ENCODE measurements around the gene TAMM41.
A peak's percentile ranks its signal among the peaks of the same experiment; 100 is the strongest.
"Not testable (repeated sequence)": the region's sequence is repeated elsewhere in the genome, so short reads cannot be mapped to it uniquely, and the experiment has no call there.

Gene TAMM41

DNA sequence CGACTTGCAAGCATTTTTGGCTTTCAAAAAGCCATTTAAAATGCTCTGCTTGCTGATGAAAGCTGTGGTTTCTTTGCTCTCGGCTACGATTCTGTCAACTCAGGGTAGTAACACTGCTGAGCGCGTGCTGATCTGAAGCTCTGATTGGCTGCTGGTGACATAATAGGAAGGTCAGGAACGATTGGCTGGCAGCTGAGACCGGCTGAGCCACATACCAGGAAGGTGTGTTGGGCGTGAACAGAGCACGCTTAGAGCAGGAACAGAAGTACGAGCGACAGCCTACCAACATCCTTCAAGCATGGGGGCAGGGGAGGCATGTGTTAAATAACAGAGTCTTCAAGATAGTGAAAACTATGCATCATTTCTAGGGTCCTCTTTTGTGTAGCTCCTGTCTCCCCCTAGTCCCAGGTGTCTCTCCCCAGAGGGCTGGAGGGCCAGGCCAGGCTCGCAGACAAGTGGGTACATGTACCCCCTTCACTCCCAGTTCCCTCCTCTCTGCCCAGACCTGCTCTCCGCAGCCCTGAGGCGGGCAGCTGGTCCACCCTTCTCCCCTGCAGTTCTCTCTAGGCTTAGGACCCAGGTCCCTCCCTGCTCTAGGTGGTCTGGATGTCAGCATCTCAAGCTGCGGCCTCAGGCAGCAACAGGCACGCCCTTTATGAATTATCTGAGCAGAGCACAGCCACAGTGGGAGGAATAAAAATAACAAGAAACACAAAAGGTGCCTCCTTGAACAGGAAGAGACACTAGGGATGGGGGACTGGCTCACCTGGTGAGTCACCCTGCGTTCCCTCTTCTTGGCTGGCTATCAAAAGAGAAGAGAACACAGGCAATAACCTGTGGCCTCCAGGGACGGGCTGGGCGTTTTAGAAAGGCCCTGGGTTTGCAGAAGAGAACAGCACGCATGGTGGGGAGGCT, 76.0 kb downstream of the TAMM41 start:
- intact Hi-C loops (cut with micrococcal nuclease): no loop called here
- peaks cover 6% of the 10 kb centered on the region for H3K27me3 Mint-ChIP-seq

DNA sequence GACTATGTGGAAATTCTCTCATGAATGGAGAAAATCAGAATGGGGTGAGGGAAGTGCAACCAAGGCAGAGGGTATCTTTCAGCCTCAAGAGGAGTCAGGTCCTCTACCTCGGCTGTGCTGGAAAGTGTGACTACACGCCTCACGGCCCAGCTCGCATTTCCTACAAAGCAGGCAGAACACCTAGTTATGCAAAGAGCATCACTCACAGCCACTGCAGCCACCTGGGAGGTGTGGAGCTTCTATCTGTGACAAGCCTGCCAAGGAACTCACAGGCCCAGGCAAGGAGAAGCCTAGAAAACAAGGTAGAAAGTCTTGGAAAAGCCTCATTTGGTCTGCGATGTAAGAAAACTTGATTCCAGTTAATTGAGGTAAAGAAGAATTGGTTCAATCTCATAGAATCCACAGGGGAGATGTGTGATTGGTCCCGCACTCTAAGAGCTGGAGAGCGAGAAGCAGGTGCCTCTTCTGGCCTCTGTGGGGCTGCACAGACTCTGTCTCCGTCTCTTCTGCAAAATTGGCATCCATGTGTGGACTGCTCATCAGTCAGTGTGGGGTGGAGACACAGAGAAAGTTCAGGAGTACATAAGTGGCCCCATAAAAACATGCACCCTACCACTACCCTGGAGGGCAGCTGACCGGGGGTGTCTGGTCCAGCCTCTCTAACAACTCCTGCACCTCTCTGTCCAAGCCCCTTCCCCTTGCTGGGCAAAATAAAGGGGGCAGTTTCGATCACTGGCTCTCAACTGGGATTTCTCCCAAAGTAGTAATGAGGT, 76.8 kb downstream of the TAMM41 start:
- no peaks in the 10 kb centered on the region for H3K9me3 Mint-ChIP-seq
- H3K27me3 Mint-ChIP-seq: peaks cover 6% of the 10 kb centered on the region
- H3K36me3 Mint-ChIP-seq (ENCODE audit: low read depth): no peaks in the 10 kb centered on the region
- H3K4me1 Mint-ChIP-seq (ENCODE audit: low read depth): peaks cover 11% of the 10 kb centered on the region
- no peak overlapping the region for H3K4me3 Mint-ChIP-seq
- intact Hi-C loops (cut with micrococcal nuclease): no loop called here
- no peak overlapping the region for H3K27ac Mint-ChIP-seq

More for the DNA sequence above, 76.0 kb downstream of the TAMM41 start:
- Mint-ChIP-seq H3K4me1 (ENCODE audit: low read depth) (peaks cover 11% of the 10 kb centered on the region), H3K27ac (no peak overlapping the region), H3K9me3 (no peaks in the 10 kb centered on the region), H3K36me3 (ENCODE audit: low read depth) (no peaks in the 10 kb centered on the region), H3K4me3 (peak overlapping the region; percentile 4)

DNA sequence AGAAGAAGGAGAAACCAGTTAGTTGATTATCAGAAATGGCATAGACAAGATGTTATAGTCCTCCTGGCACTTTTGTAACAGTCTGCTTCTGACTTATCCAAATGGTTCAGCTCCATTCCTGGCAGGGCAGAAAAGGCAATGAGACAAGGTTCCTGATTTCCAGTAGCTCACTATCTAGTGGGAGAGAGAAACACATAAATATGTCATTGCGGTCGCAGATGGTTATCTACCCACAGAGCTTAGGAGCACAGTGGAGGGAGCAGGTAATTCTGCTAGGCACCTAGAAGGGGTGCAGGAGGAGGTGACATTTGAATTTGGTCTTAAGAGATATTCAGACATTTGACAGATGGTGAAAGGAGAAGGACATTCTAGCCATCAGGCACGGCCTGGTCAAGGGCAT, 78.1 kb downstream of the TAMM41 start:
- peaks cover 11% of the 10 kb centered on the region for H3K4me1 Mint-ChIP-seq (ENCODE audit: low read depth)
- H3K27ac Mint-ChIP-seq: no peak overlapping the region
- H3K36me3 Mint-ChIP-seq (ENCODE audit: low read depth): no peaks in the 10 kb centered on the region

DNA sequence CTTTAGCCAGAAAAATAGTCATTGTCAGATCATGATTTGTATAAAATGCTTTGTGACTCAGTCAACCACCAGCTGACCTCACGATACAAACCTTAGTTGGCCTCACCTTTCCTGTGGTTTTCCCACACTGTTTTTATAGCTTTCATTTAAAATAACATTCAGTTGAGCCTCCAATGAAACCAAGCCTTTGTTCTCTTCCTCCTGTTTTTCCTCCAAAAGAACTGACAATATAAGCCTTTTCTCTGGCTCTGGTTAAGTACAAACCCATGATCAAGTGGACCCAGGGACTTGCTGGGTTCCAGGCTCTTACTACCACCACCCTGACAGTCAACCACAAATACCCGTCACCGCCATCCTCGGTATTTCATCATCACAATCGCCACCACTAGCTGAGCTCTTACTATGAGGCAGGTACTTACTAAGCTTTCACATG, 81.7 kb downstream of the TAMM41 start:
- Mint-ChIP-seq H3K27me3 (no peaks in the 10 kb centered on the region), H3K4me3 (no peak overlapping the region), H3K4me1 (ENCODE audit: low read depth) (no peaks in the 10 kb centered on the region), H3K36me3 (ENCODE audit: low read depth) (no peaks in the 10 kb centered on the region), H3K9me3 (no peaks in the 10 kb centered on the region), H3K27ac (no peak overlapping the region)
- intact Hi-C loops (cut with micrococcal nuclease): no loop called here

More for the DNA sequence above, 78.1 kb downstream of the TAMM41 start:
- Mint-ChIP-seq H3K27me3 (peaks cover 6% of the 10 kb centered on the region), H3K9me3 (no peaks in the 10 kb centered on the region), H3K4me3 (no peak overlapping the region)
- intact Hi-C loops (cut with micrococcal nuclease): no loop called here

DNA sequence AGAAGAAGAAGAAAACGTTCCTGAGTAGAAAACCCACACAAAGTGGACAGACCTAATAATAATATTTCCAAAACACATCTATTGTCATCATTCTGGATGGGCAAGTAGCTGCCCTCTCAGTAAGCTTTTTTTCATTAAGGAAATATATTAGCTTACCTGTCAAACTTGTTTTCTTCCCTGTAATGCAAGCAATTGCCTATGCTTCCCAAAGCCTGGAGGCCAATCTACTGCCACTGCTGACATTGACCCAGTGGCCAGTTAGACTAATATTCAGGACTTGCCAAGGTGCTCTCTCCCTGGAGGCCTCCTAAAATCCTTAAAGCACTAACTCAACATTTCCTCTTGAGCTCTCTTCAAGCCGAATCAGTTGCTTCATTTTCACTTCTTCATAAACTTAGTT, 86.7 kb downstream of the TAMM41 start:
- no peak overlapping the region for H3K27ac Mint-ChIP-seq
- H3K9me3 Mint-ChIP-seq: no peaks in the 10 kb centered on the region
- H3K36me3 Mint-ChIP-seq (ENCODE audit: low read depth): no peaks in the 10 kb centered on the region
- no peak overlapping the region for H3K4me3 Mint-ChIP-seq
- intact Hi-C loops (cut with micrococcal nuclease): no loop called here
- no peaks in the 10 kb centered on the region for H3K4me1 Mint-ChIP-seq (ENCODE audit: low read depth)
- H3K27me3 Mint-ChIP-seq: no peaks in the 10 kb centered on the region

DNA sequence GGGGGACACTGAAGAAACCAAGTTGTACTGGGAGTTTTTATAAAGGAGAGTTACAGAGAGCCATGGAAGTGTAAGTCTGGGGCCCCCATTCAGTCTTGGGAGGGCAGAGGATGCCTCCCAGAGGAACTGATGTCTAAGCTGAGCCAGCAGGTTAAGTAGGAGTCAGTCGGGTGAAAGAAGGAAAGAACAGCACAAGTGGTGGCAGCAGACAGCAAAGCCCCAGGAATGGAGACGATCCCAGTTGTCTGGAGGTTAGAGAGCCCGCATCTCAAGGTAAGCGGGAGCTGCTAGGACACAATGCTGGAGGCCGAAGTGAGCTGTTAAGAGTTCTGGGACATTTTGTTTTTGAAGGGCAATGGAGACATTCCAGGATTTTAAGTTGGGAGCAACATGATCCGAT, 88.8 kb downstream of the TAMM41 start:
- H3K36me3 Mint-ChIP-seq (ENCODE audit: low read depth): no peaks in the 10 kb centered on the region
- H3K9me3 Mint-ChIP-seq: no peaks in the 10 kb centered on the region
- intact Hi-C loops (cut with micrococcal nuclease): no loop called here
- H3K27me3 Mint-ChIP-seq: no peaks in the 10 kb centered on the region
- H3K27ac Mint-ChIP-seq: no peak overlapping the region
- H3K4me1 Mint-ChIP-seq (ENCODE audit: low read depth): no peaks in the 10 kb centered on the region
- no peak overlapping the region for H3K4me3 Mint-ChIP-seq

DNA sequence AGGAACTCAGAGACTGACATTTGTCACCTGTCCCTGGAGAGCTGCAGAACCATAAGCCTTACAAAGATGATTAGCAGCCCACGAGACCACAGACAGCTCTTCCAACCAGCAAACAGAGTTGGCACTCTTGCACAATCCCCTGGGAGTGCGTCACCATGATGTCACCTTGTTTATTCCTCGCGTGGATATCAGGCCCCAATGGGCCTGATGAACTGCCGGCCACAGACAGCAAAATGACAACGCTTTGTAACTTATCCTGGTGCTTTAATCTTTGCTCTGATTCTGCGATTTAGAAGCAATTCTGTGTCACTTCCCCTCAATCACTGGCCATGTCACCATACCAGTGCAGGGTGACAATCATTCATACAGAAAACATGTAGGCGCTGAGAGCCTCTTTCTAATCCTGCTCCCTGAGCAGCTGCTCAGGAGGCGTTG, 89.2 kb downstream of the TAMM41 start:
- Mint-ChIP-seq H3K4me1 (ENCODE audit: low read depth) (no peaks in the 10 kb centered on the region), H3K4me3 (no peak overlapping the region), H3K36me3 (ENCODE audit: low read depth) (no peaks in the 10 kb centered on the region), H3K27ac (no peak overlapping the region), H3K9me3 (no peaks in the 10 kb centered on the region), H3K27me3 (no peaks in the 10 kb centered on the region)
- intact Hi-C loops (cut with micrococcal nuclease): no loop called here

DNA sequence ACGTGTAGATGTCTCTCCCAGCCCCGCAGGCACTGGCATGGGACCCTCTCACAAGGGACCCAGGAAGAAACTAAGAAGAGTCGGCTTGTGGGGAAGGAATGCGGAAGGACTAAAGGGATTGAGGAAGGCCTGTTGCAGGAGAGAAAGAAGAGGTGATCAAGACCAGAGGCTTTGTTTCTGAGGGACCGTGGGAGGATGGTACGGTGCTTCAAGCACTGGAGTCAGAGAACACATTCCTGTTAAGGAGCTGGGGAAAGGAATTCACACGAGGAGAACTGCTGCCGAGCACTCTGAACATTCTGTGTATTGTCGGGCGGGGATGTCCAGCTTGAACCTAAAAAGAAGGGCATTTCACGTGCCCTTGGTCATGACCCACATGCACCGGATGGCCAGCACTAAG, 91.4 kb downstream of the TAMM41 start:
- intact Hi-C loops (cut with micrococcal nuclease): no loop called here
- no peak overlapping the region for H3K4me3 Mint-ChIP-seq
- no peaks in the 10 kb centered on the region for H3K4me1 Mint-ChIP-seq (ENCODE audit: low read depth)
- no peaks in the 10 kb centered on the region for H3K9me3 Mint-ChIP-seq
- H3K27ac Mint-ChIP-seq: no peak overlapping the region
- no peaks in the 10 kb centered on the region for H3K36me3 Mint-ChIP-seq (ENCODE audit: low read depth)
- H3K27me3 Mint-ChIP-seq: no peaks in the 10 kb centered on the region

DNA sequence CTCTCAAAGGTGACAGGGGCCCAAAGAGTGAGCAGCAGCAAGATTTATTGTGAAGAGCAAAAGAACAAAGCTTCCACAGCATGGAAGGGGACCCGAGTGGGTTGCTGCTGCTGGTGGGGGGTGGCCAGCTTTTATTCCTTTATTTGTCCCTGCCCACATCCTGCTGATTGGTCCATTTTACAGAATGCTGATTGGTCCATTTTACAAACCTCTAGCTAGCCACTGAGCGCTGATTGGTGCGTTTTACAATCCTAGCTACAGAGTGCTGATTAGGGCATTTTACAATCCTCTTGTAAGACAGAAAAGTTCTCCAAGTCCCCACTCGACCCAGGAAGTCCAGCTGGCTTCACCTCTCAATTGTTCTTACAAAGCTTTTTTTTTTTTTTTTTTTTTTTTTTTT, 94.4 kb downstream of the TAMM41 start:
- intact Hi-C loops (cut with micrococcal nuclease): not testable (repeated sequence)

DNA sequence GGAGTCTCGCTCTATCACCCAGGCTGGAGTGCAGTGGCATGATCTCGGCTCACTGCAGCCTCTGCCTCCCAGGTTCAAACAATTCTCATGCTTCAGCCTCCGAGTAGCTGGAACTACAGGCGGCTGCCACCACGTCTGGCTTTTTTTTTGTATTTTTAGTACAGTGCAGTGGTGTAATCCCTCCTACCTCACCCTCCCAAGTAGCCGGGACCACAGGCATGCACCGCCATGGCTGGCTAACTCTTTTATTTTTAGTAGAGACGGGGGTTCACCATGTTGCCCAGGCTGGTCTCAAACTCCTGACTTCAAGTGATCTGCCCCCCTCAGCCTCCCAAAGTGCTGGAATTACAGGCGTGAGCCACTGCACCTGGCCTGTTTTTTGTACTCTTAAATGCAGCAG, 98.4 kb downstream of the TAMM41 start:
- H3K4me3 Mint-ChIP-seq; H3K27me3 Mint-ChIP-seq; H3K27ac Mint-ChIP-seq; H3K36me3 Mint-ChIP-seq (ENCODE audit: low read depth); intact Hi-C loops (cut with micrococcal nuclease); H3K9me3 Mint-ChIP-seq; H3K4me1 Mint-ChIP-seq (ENCODE audit: low read depth): not testable (repeated sequence)

More for the DNA sequence above, 94.4 kb downstream of the TAMM41 start:
- H3K27ac Mint-ChIP-seq; H3K4me1 Mint-ChIP-seq (ENCODE audit: low read depth); H3K27me3 Mint-ChIP-seq; H3K9me3 Mint-ChIP-seq; H3K36me3 Mint-ChIP-seq (ENCODE audit: low read depth); H3K4me3 Mint-ChIP-seq: not testable (repeated sequence)
